HG03520 (cell line): ENCODE results near the gene ACTL8.

Experiments
- ATAC-seq: cut with Tn5 transposase; IDR thresholded peaks from one replicate; pipeline ENCODE4 v1.9.1; 2021; ENCODE audit warnings: mild to moderate bottlenecking, moderate library complexity; ENCODE audit not compliant: unreplicated experiment

ACTL8 gene

GRCh38 chr1:17841944-17842343 lies 86.8 kb downstream of the ACTL8 start:
- no peak for ATAC-seq

- no peak for ATAC-seq
These were observed 87.6 kb downstream of the ACTL8 start for GRCh38 chr1:17842686-17843085.

GRCh38 chr1:17844185-17844826 lies 89.2 kb downstream of the ACTL8 start:
- no peak for ATAC-seq

GRCh38 chr1:17845583-17845982 lies 90.5 kb downstream of the ACTL8 start:
- no peak for ATAC-seq

- no peak for ATAC-seq
These were observed 91.2 kb downstream of the ACTL8 start for GRCh38 chr1:17846341-17846740.

GRCh38 chr1:17847111-17847510 lies 92.0 kb downstream of the ACTL8 start:
- no peak for ATAC-seq

GRCh38 chr1:17849216-17849615 lies 94.1 kb downstream of the ACTL8 start:
- ATAC-seq = no peak

GRCh38 chr1:17851056-17851455 lies 95.9 kb downstream of the ACTL8 start:
- ATAC-seq = no peak

- ATAC-seq = no peak
These were observed 97.2 kb downstream of the ACTL8 start for GRCh38 chr1:17852383-17852782.

GRCh38 chr1:17853241-17853935 lies 98.3 kb downstream of the ACTL8 start:
- no peak for ATAC-seq

- no peak for ATAC-seq
These were observed 101.5 kb downstream of the ACTL8 start for GRCh38 chr1:17856496-17857108.

GRCh38 chr1:17857109-17857499 lies 102.0 kb downstream of the ACTL8 start:
- ATAC-seq = no peak

GRCh38 chr1:17857996-17858395 lies 102.9 kb downstream of the ACTL8 start:
- no peak for ATAC-seq

GRCh38 chr1:17860812-17861211 lies 105.7 kb downstream of the ACTL8 start:
- no peak for ATAC-seq

GRCh38 chr1:17861685-17862084 lies 106.6 kb downstream of the ACTL8 start:
- no peak for ATAC-seq

GRCh38 chr1:17862121-17862520 lies 107.0 kb downstream of the ACTL8 start:
- no peak for ATAC-seq

- no peak for ATAC-seq
These were observed 111.0 kb downstream of the ACTL8 start for GRCh38 chr1:17865912-17866739.

GRCh38 chr1:17866740-17867029 lies 111.6 kb downstream of the ACTL8 start:
- no peak for ATAC-seq

- ATAC-seq = no peak
These were observed 112.3 kb downstream of the ACTL8 start for GRCh38 chr1:17867470-17867869.

GRCh38 chr1:17869815-17870214 lies 114.7 kb downstream of the ACTL8 start:
- ATAC-seq = no peak

GRCh38 chr1:17870679-17871078 lies 115.5 kb downstream of the ACTL8 start:
- no peak for ATAC-seq
